GM21447 (cell line): ENCODE results near the gene NKX3-2.

Experiments used
- ATAC-seq: cut with Tn5 transposase; IDR thresholded peaks from one replicate; pipeline ENCODE4 v1.9.1; 2021; ENCODE audit not compliant: unreplicated experiment

NKX3-2 gene

GRCh38 chr4:13534344-13535063, 9.8 kb downstream of the NKX3-2 start:
- no peak for ATAC-seq

- ATAC-seq = no peak
Measured at GRCh38 chr4:13533670-13534343, 10.5 kb downstream of the NKX3-2 start.

- no peak for ATAC-seq
Measured at GRCh38 chr4:13531625-13531998, 12.7 kb downstream of the NKX3-2 start.

- no peak for ATAC-seq
Measured at GRCh38 chr4:13530823-13531624, 13.3 kb downstream of the NKX3-2 start.

- ATAC-seq = no peak
Measured at GRCh38 chr4:13529128-13529919, 15.0 kb downstream of the NKX3-2 start.

GRCh38 chr4:13528821-13529127, 15.5 kb downstream of the NKX3-2 start:
- no peak for ATAC-seq

- peak; percentile 85 for ATAC-seq
Measured at GRCh38 chr4:13527981-13528820, 16.1 kb downstream of the NKX3-2 start.

GRCh38 chr4:13527192-13527980, 16.9 kb downstream of the NKX3-2 start:
- no peak for ATAC-seq

GRCh38 chr4:13526658-13527057, 17.6 kb downstream of the NKX3-2 start:
- ATAC-seq = no peak

- ATAC-seq = no peak
Measured at GRCh38 chr4:13525606-13526281, 18.6 kb downstream of the NKX3-2 start.

GRCh38 chr4:13524504-13525243, 19.6 kb downstream of the NKX3-2 start:
- no peak for ATAC-seq

- ATAC-seq = no peak
Measured at GRCh38 chr4:13523591-13524503, 20.5 kb downstream of the NKX3-2 start.

- no peak for ATAC-seq
Measured at GRCh38 chr4:13523105-13523477, 21.2 kb downstream of the NKX3-2 start.

- no peak for ATAC-seq
Measured at GRCh38 chr4:13522282-13523104, 21.8 kb downstream of the NKX3-2 start.

- ATAC-seq = no peak
Measured at GRCh38 chr4:13521047-13521446, 23.3 kb downstream of the NKX3-2 start.

GRCh38 chr4:13516315-13516860, 27.9 kb downstream of the NKX3-2 start:
- ATAC-seq = no peak
